ENCODE data around the gene CDHR5.

Gene CDHR5

GRCh38 chr11:636511-637332 lies 12.0 kb upstream of the CDHR5 start, which contains the start of gene DRD4:
TSS of gene DRD4 (plus strand) at chr11:637269. CDS start at chr11:637305, 36 bp downstream.
- DNase-seq (ENCODE audit: extremely low read depth, insufficient read length), result no peak
- Histone ChIP-seq H3K27me3 (replicated peaks; ENCODE audit: control insufficient read depth, insufficient read depth, low read length) (no peaks in the 10 kb centered on the region; the same call in none of the 2 replicates), H3K4me3 (replicated peaks; ENCODE audit: low read depth, low read length) (no peak within 1 kb of the TSS), H3K36me3 (ENCODE audit: control insufficient read depth, insufficient read depth, low read length) (no peaks in the 10 kb centered on the region)
- TF ChIP-seq, protein P1, sequence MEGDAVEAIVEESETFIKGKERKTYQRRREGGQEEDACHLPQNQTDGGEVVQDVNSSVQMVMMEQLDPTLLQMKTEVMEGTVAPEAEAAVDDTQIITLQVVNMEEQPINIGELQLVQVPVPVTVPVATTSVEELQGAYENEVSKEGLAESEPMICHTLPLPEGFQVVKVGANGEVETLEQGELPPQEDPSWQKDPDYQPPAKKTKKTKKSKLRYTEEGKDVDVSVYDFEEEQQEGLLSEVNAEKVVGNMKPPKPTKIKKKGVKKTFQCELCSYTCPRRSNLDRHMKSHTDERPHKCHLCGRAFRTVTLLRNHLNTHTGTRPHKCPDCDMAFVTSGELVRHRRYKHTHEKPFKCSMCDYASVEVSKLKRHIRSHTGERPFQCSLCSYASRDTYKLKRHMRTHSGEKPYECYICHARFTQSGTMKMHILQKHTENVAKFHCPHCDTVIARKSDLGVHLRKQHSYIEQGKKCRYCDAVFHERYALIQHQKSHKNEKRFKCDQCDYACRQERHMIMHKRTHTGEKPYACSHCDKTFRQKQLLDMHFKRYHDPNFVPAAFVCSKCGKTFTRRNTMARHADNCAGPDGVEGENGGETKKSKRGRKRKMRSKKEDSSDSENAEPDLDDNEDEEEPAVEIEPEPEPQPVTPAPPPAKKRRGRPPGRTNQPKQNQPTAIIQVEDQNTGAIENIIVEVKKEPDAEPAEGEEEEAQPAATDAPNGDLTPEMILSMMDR (IDR thresholded peaks at IDR 0.05; ENCODE audit: insufficient read depth, low read length, poor library complexity, severe bottlenecking), result no peak

GRCh38 chr11:635945-636510 lies 11.3 kb upstream of the CDHR5 start:
- TF ChIP-seq, protein P1 (IDR thresholded peaks at IDR 0.05; ENCODE audit: insufficient read depth, low read length, poor library complexity, severe bottlenecking), result no peak
- DNase-seq (ENCODE audit: extremely low read depth, insufficient read length), result no peak
- Histone ChIP-seq H3K27me3 (replicated peaks; ENCODE audit: control insufficient read depth, insufficient read depth, low read length) (no peaks in the 10 kb centered on the region; the same call in none of the 2 replicates), H3K4me3 (replicated peaks; ENCODE audit: low read depth, low read length) (no peak overlapping the region), H3K36me3 (ENCODE audit: control insufficient read depth, insufficient read depth, low read length) (no peaks in the 10 kb centered on the region)

GRCh38 chr11:630871-631270 lies 6.1 kb upstream of the CDHR5 start:
- Histone ChIP-seq H3K4me3 (replicated peaks; ENCODE audit: low read depth, low read length) (no peak overlapping the region), H3K27me3 (replicated peaks; ENCODE audit: control insufficient read depth, insufficient read depth, low read length) (no peaks in the 10 kb centered on the region), H3K36me3 (ENCODE audit: control insufficient read depth, insufficient read depth, low read length) (no peaks in the 10 kb centered on the region)
- DNase-seq (ENCODE audit: extremely low read depth, insufficient read length), result no peak
- TF ChIP-seq, protein P1 (IDR thresholded peaks at IDR 0.05; ENCODE audit: insufficient read depth, low read length, poor library complexity, severe bottlenecking), result no peak

- Histone ChIP-seq H3K27me3 (replicated peaks; ENCODE audit: control insufficient read depth, insufficient read depth, low read length) (no peaks in the 10 kb centered on the region), H3K4me3 (replicated peaks; ENCODE audit: low read depth, low read length) (no peak overlapping the region; the same call in 1 of the 2 replicates), H3K36me3 (ENCODE audit: control insufficient read depth, insufficient read depth, low read length) (no peaks in the 10 kb centered on the region)
- peak; percentile 41 for DNase-seq (ENCODE audit: extremely low read depth, insufficient read length)
- TF ChIP-seq, protein P1 (IDR thresholded peaks at IDR 0.05; ENCODE audit: insufficient read depth, low read length, poor library complexity, severe bottlenecking), result no peak
These were observed 4.5 kb upstream of the CDHR5 start for GRCh38 chr11:629237-629583.

DNA sequence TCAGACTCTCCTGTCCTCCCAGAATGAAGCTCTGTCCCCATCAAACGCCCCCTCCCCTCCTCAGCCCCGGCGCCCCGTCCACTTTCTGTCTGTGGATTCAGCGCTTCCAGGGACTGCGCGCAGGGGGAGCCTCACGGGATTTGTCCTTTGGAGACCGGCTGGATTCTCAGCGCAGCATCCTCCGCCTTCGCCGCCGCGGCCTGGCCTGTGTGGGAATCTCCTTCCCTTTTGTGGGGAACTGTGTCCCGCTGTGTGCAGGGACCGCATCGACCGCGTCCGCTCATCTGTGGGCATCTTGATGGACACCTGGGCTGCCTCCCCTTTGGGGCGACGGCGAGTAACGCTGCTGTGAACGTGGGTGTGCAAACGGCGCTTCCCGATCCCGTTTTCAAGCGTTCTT lies 3.3 kb upstream of the CDHR5 start:
- no peak for DNase-seq (ENCODE audit: extremely low read depth, insufficient read length)

More for the DNA sequence above, 3.3 kb upstream of the CDHR5 start:
- TF ChIP-seq, protein P1 (IDR thresholded peaks at IDR 0.05; ENCODE audit: insufficient read depth, low read length, poor library complexity, severe bottlenecking), result no peak
- Histone ChIP-seq H3K36me3 (ENCODE audit: control insufficient read depth, insufficient read depth, low read length) (no peaks in the 10 kb centered on the region), H3K4me3 (replicated peaks; ENCODE audit: low read depth, low read length) (no peak overlapping the region; the same call in 1 of the 2 replicates), H3K27me3 (replicated peaks; ENCODE audit: control insufficient read depth, insufficient read depth, low read length) (no peaks in the 10 kb centered on the region)

All from GM06990 (cell line).